Measurements from ENCODE around the gene FREM1. TPM values are rescaled to one million over a fixed set of nuclear protein-coding genes. Genes with fewer than 3 reads are reported as not detected.

Gene FREM1
- total and polyA plus RNA-seq, 10 donors: 0.07 to 4.3 (median 0.54) TPM; not detected in 1

DNA sequence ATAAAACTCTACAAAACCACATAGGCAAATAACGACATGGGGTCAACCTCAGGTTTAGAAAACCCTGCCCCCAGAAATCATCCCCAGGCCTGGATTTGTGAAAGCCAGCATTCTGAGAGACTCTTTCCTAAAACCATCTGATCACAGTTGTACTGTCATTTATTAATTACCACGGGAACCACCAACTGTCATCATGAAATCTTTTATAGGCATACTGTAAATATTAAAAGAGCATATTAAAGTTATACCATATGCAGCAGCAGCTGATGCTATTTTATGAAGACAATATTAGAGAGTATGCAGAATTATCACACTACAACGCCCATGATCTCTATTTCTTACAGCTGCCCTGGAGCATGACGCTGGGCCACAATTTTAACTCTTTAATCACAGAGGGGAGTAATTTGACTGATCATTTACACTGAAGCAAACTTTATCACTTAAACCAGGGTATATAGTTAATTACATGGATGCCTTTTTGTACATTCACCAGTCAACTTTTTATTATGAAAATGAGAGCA lies 208.0 kb downstream of the FREM1 start:
- H3K27me3 ChIP-seq (replicated peaks in 1 of 7): peaks cover 0 to 4% (median 0%) of the 10 kb centered on the region in 7 donors
- H3K4me1 ChIP-seq: peaks cover 0 to 5% (median 0%) of the 10 kb centered on the region in 6 donors
- TF ChIP-seq, protein P1, sequence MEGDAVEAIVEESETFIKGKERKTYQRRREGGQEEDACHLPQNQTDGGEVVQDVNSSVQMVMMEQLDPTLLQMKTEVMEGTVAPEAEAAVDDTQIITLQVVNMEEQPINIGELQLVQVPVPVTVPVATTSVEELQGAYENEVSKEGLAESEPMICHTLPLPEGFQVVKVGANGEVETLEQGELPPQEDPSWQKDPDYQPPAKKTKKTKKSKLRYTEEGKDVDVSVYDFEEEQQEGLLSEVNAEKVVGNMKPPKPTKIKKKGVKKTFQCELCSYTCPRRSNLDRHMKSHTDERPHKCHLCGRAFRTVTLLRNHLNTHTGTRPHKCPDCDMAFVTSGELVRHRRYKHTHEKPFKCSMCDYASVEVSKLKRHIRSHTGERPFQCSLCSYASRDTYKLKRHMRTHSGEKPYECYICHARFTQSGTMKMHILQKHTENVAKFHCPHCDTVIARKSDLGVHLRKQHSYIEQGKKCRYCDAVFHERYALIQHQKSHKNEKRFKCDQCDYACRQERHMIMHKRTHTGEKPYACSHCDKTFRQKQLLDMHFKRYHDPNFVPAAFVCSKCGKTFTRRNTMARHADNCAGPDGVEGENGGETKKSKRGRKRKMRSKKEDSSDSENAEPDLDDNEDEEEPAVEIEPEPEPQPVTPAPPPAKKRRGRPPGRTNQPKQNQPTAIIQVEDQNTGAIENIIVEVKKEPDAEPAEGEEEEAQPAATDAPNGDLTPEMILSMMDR (IDR thresholded peaks at IDR 0.05 in 8 of 11, conservative IDR thresholded peaks at IDR 0.05 in 3 of 11): no peak
- TF ChIP-seq POLR2A (IDR thresholded peaks at IDR 0.05) (no peak), POLR2AphosphoS5 (IDR thresholded peaks at IDR 0.05) (no peak)
- WGBS, 5 donors: 66 to 83% (median 74%) methylated on average over 4 of the region's 4 CpGs
- H3K27ac ChIP-seq: no peak overlapping the region
- peaks cover 0 to 40% (median 35%) of the 10 kb centered on the region in 8 donors for H3K9me3 ChIP-seq
- no peak for DNase-seq
- no peak overlapping the region for H3K4me3 ChIP-seq
- no peaks in the 10 kb centered on the region for H3K36me3 ChIP-seq
- intact Hi-C loops (cut with DNase I; ENCODE audit: low total_unique reads): no loop called here

DNA sequence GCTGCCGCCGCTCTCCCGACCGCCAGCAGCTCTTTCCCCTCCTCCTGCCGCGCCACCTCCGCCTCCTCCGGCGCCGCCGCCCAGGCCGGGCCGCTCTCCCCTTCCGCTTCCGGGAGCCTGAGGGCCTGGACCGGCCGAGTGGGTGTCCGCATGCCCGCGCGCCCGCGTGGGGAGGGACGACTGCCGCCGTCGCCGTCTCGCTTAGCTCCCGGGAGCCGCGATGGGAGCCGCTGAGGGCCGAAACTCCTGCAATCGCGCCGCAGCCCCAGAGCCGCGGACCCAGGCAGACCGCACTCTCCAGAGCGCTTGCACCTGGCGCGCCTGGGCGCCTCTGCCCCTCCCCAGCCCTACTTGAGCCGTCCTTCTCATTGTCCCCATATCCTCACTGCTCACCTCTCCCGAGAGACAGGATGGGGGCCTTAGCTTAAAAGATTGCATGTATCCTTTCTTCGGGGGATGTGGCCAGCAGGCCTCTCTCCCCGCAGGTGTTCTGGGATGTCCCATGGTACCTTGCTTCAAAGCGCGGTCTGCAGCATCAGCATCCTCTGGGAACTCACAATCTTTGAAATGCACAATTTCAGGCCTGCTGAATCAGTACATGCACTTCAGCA lies 216.9 kb downstream of the FREM1 start, which contains the start of gene ZDHHC21:
TSS of gene ZDHHC21 (minus strand) at position 182 of the 611 bp plus-strand sequence. CDS start 19,092 bp downstream, outside the sequence.
- Histone ChIP-seq H3K27ac (peak within 1 kb of the TSS in 7 of 8 donors; percentile 46 to 81 (median 70)), H3K9me3 (no peaks in the 10 kb centered on the region), H3K4me3 (peak within 1 kb of the TSS; percentile 57 to 91 (median 82)), H3K4me1 (peaks cover 15 to 53% (median 34%) of the 10 kb centered on the region in 6 donors), H3K36me3 (peaks cover 0 to 18% (median 3%) of the 10 kb centered on the region in 6 donors), H3K27me3 (replicated peaks in 1 of 7) (no peaks in the 10 kb centered on the region)
- TF ChIP-seq POLR2A (IDR thresholded peaks at IDR 0.05): peak in 1 of 3 donors; percentile 37
- TF ChIP-seq POLR2AphosphoS5 (IDR thresholded peaks at IDR 0.05): peak; percentile 88 to 90 (median 88)
- TF ChIP-seq, protein P1 (IDR thresholded peaks at IDR 0.05 in 8 of 11, conservative IDR thresholded peaks at IDR 0.05 in 3 of 11): no peak
- intact Hi-C loops (cut with DNase I; ENCODE audit: low total_unique reads): no loop called here
- peak; percentile 94 for DNase-seq
- WGBS, 5 donors: 3 to 4% (median 4%) methylated on average over 28 to 50 of the region's 50 CpGs

DNA sequence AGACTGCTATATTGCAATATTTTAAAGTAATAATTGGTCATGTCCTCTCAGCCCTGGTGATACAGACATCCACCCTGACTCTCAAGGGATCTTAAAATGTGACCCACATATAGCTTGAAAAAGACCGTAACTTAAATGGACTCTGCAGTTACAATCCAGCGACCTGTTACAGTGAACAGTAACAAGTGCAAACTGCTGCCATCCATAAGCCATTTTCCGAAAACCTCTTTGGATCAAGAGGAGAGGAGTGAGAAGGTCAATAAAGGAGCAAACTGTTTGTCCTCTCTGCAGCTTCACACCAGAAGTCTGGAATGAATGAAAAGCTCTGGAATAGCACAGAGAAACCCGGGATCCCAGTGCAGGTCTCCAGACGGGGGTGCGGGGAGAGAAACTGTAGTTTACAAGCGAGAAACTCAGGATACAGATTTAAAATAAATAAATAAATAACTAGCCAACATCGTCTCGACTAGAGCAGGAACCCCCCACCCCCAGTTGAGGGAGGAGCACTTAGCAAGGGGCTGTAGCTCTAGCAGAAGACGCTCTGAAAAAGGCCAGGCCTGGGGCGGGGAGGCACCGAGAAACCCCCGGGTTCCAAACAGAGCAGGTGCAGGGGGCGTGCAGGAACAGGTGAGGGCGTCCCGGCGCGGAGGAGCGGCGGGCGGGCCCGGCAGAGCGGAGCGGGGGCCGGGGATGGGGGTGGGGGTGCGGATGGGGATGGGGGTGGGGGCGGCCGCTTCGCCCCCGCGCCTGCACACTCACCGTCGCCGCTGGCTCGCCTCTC lies 217.6 kb downstream of the FREM1 start:
- H3K36me3 ChIP-seq: peaks cover 0 to 25% (median 3%) of the 10 kb centered on the region in 6 donors
- WGBS, 5 donors: 2 to 3% (median 3%) methylated on average over 17 to 31 of the region's 35 CpGs
- TF ChIP-seq POLR2A (IDR thresholded peaks at IDR 0.05) (no peak), POLR2AphosphoS5 (IDR thresholded peaks at IDR 0.05) (no peak)
- TF ChIP-seq, protein P1 (IDR thresholded peaks at IDR 0.05 in 8 of 11, conservative IDR thresholded peaks at IDR 0.05 in 3 of 11): no peak
- peak overlapping the region; percentile 57 to 91 (median 82) for H3K4me3 ChIP-seq
- peak overlapping the region in 7 of 8 donors; percentile 46 to 81 (median 70) for H3K27ac ChIP-seq
- H3K9me3 ChIP-seq: no peaks in the 10 kb centered on the region
- DNase-seq: no peak
- no peaks in the 10 kb centered on the region for H3K27me3 ChIP-seq (replicated peaks in 1 of 7)
- H3K4me1 ChIP-seq: peaks cover 15 to 59% (median 37%) of the 10 kb centered on the region in 6 donors
- intact Hi-C loops (cut with DNase I; ENCODE audit: low total_unique reads): no loop called here

All from spleen (tissue), 11 donors.